Pons (tissue), 1 donor: Measurements from ENCODE around the gene GLIPR1L1.

Experiments
- DNase-seq: peaks from one replicate; pipeline ENCODE4 v3.0.0-alpha.2; 2016; ENCODE audit warnings: low spot score

GLIPR1L1 gene

GRCh38 chr12:75350413-75350812 lies 15.9 kb downstream of the GLIPR1L1 start:
- no peak for DNase-seq

GRCh38 chr12:75354011-75354410 lies 19.5 kb downstream of the GLIPR1L1 start:
- DNase-seq: no peak

GRCh38 chr12:75360920-75361319 lies 26.4 kb downstream of the GLIPR1L1 start:
- no peak for DNase-seq

GRCh38 chr12:75361408-75361807 lies 26.9 kb downstream of the GLIPR1L1 start:
- DNase-seq: no peak

- peak; percentile 9 for DNase-seq
Observed at GRCh38 chr12:75364919-75365318, 30.4 kb downstream of the GLIPR1L1 start.

- DNase-seq: no peak
Observed at GRCh38 chr12:75366629-75367028, 32.2 kb downstream of the GLIPR1L1 start.

- DNase-seq: no peak
Observed at GRCh38 chr12:75374971-75375370, 40.5 kb downstream of the GLIPR1L1 start.

GRCh38 chr12:75378354-75378753 lies 43.9 kb downstream of the GLIPR1L1 start:
- DNase-seq: no peak

GRCh38 chr12:75389061-75389460 lies 54.6 kb downstream of the GLIPR1L1 start:
- DNase-seq: peak; percentile 30

- peak; percentile 48 for DNase-seq
Observed at GRCh38 chr12:75389706-75390105, 55.2 kb downstream of the GLIPR1L1 start.

- peak; percentile 66 for DNase-seq
Observed at GRCh38 chr12:75390156-75390898, 55.9 kb downstream of the GLIPR1L1 start.

GRCh38 chr12:75390899-75391538 lies 56.5 kb downstream of the GLIPR1L1 start, which contains the start of gene GLIPR1L2:
Gene GLIPR1L2 (plus strand): TSS chr12:75391089. CDS start chr12:75391117, 28 bp downstream.
- peak; percentile 100 for DNase-seq

GRCh38 chr12:75404231-75404630 lies 69.8 kb downstream of the GLIPR1L1 start:
- no peak for DNase-seq

- DNase-seq: no peak
Observed at GRCh38 chr12:75407683-75408082, 73.2 kb downstream of the GLIPR1L1 start.

GRCh38 chr12:75409830-75410229 lies 75.4 kb downstream of the GLIPR1L1 start:
- no peak for DNase-seq

- no peak for DNase-seq
Observed at GRCh38 chr12:75414671-75415070, 80.2 kb downstream of the GLIPR1L1 start.

- no peak for DNase-seq
Observed at GRCh38 chr12:75419841-75420240, 85.4 kb downstream of the GLIPR1L1 start.
